SU-DHL-6 (cell line): ENCODE data around the gene SMAD3.

ENCODE experiments used
- EZH2phosphoT487 ChIP-seq: fragments of 200-600 bp; sonication (generic), shearing (Covaris generic); conservative IDR thresholded peaks from 2 replicates; pipeline ENCODE4 v1.6.1; 2018; ENCODE audit warnings: mild to moderate bottlenecking, antibody characterized with exemption, low read length, moderate library complexity, mixed read lengths
- TF ChIP-seq, protein P1 (sequence below): fragments of 200-600 bp; sonication (generic); IDR thresholded peaks from one replicate; pipeline ENCODE4 v1.5.1; 2017; ENCODE audit warnings: antibody characterized with exemption, mild to moderate bottlenecking, low read length, moderate library complexity; ENCODE audit not compliant: insufficient read depth, poor library complexity, severe bottlenecking

DNA sequence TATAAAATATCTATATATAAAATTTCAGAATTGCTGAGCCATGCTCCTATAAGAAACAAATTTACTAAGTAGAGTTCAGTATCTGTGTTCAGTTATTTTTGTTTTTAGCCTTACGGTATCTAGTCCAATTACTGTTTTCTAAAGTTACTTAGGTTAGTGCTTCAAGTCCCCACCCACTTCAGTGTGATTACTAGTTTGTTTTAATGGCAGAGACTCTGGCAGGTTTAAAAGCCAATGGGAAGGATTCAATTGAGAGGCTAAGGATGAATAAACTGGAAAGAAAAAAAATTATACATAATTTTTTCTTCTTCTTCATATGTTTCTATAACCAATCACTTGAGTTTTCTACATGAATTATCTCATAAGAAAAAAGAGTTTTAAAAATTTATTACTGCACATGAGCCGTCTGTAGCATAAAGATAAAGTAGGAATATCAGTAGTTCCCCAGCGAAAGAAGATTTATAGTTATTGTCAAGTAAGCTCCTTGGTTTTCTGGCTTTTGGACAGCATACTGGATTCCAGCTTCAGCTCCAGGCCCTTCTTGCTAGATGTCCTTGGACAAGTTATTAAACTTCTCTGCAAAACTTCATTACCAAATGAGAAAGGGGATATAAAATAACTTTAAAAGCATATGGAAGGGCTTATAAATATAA lies 142.3 kb downstream of the SMAD3 start:
- TF ChIP-seq, protein P1, sequence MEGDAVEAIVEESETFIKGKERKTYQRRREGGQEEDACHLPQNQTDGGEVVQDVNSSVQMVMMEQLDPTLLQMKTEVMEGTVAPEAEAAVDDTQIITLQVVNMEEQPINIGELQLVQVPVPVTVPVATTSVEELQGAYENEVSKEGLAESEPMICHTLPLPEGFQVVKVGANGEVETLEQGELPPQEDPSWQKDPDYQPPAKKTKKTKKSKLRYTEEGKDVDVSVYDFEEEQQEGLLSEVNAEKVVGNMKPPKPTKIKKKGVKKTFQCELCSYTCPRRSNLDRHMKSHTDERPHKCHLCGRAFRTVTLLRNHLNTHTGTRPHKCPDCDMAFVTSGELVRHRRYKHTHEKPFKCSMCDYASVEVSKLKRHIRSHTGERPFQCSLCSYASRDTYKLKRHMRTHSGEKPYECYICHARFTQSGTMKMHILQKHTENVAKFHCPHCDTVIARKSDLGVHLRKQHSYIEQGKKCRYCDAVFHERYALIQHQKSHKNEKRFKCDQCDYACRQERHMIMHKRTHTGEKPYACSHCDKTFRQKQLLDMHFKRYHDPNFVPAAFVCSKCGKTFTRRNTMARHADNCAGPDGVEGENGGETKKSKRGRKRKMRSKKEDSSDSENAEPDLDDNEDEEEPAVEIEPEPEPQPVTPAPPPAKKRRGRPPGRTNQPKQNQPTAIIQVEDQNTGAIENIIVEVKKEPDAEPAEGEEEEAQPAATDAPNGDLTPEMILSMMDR = no peak
- TF ChIP-seq EZH2phosphoT487 = no peak
